Hepatocyte (in vitro differentiated cells): Measurements from ENCODE around the gene TMEM51. TPM values are rescaled to one million over a fixed set of nuclear protein-coding genes. Genes with fewer than 3 reads are reported as not detected.

Source experiments
- DNase-seq: peaks from one replicate; pipeline ENCODE4 v3.0.0-alpha.2; 2016; ENCODE audit warnings: low spot score
- H2AFZ ChIP-seq: fragments of 200-600 bp; sonication (generic); 2 replicates; pipeline ENCODE4 v1.6.0; 2016; ENCODE audit warnings: antibody characterized with exemption, mild to moderate bottlenecking
- H3K27ac ChIP-seq: fragments of 200-600 bp; sonication (generic); 2 replicates; pipeline ENCODE4 v1.5.1; 2016; ENCODE audit warnings: mild to moderate bottlenecking
- H3K27me3 ChIP-seq: fragments of 200-600 bp; sonication (generic); 2 replicates; pipeline ENCODE4 v1.6.1; 2016
- H3K36me3 ChIP-seq: fragments of 200-600 bp; sonication (generic); replicated peaks from 2 replicates; pipeline ENCODE4 v1.5.1; 2016; ENCODE audit warnings: low read depth; ENCODE audit not compliant: insufficient read depth
- H3K4me1 ChIP-seq: fragments of 200-600 bp; sonication (generic); 2 replicates; pipeline ENCODE4 v1.5.1; 2016; ENCODE audit warnings: mild to moderate bottlenecking, moderate library complexity; ENCODE audit not compliant: insufficient read depth
- H3K4me2 ChIP-seq: fragments of 200-600 bp; sonication (generic); 2 replicates; pipeline ENCODE4 v1.6.0; 2016
- H3K4me3 ChIP-seq: fragments of 200-600 bp; sonication (generic); 2 replicates; pipeline ENCODE4 v1.5.1; 2016; ENCODE audit warnings: mild to moderate bottlenecking
- H3K79me2 ChIP-seq: fragments of 200-600 bp; sonication (generic); 2 replicates; pipeline ENCODE4 v1.6.0; 2017; ENCODE audit warnings: mild to moderate bottlenecking
- H3K9me2 ChIP-seq: fragments of 200-600 bp; sonication (generic); replicated peaks from 2 replicates; pipeline ENCODE4 v1.6.0; 2017; ENCODE audit warnings: mild to moderate bottlenecking; ENCODE audit not compliant: insufficient read depth
- H3K9me3 ChIP-seq: fragments of 200-600 bp; sonication (generic); 2 replicates; pipeline ENCODE4 v1.5.1; 2016; ENCODE audit warnings: low read depth, mild to moderate bottlenecking
- H4K20me1 ChIP-seq: fragments of 200-600 bp; sonication (generic); 2 replicates; pipeline ENCODE4 v1.6.0; 2016; ENCODE audit warnings: mild to moderate bottlenecking; ENCODE audit not compliant: insufficient read depth, poor library complexity, severe bottlenecking
- CTCF ChIP-seq: fragments of 200-600 bp; sonication (generic); IDR thresholded peaks from 2 replicates; pipeline ENCODE4 v1.5.1; 2016; ENCODE audit warnings: antibody characterized with exemption, mild to moderate bottlenecking; ENCODE audit not compliant: poor library complexity
- EZH2 ChIP-seq: fragments of 200-600 bp; sonication (generic); IDR thresholded peaks from 2 replicates; pipeline ENCODE4 v1.6.1; 2016; ENCODE audit warnings: antibody characterized with exemption, mild to moderate bottlenecking, borderline replicate concordance
- EZH2phosphoT487 ChIP-seq: fragments of 200-600 bp; sonication (generic); IDR thresholded peaks from one replicate; pipeline ENCODE4 v1.6.1; 2018; ENCODE audit warnings: antibody characterized with exemption, mild to moderate bottlenecking, low read depth, moderate library complexity; ENCODE audit not compliant: unreplicated experiment, severe bottlenecking
- WGBS: methylation state at CpG from one replicate; pipeline ENCODE4 v1.1.6; 2016; ENCODE audit warnings: low lambda C conversion rate; ENCODE audit errors: missing lambda C conversion rate; 5-methylcytosine and 5-hydroxymethylcytosine counted together
- polyA plus RNA-seq: library from polyadenylated mRNA; unstranded; fragments of >200 nt; fragmentation: Nextera tagmentation; extraction: Ambion mirVana; gene quantifications from 2 replicates; pipeline ENCODE4 v1.2.1, GENCODE V29; 2016
- total RNA-seq: library from RNA; depleted of rRNA; stranded (reverse); fragments of >200 nt; gene quantifications from 2 replicates; pipeline ENCODE4 v1.2.3, GENCODE V29; 2014

TMEM51 gene
- total and polyA plus RNA-seq, 2 experiments from 2014 or later = 23.4 to 24.0 TPM

- no peak overlapping the region for H3K27ac ChIP-seq
- no peak for DNase-seq
- no peaks in the 10 kb centered on the region for H3K27me3 ChIP-seq
- no peak overlapping the region for H3K4me3 ChIP-seq
- H2AFZ ChIP-seq = no peak overlapping the region
- TF ChIP-seq EZH2phosphoT487 = no peak
- no peak for TF ChIP-seq CTCF
- no peak for TF ChIP-seq EZH2
- 89% methylated on average over 5 of the region's 5 CpGs for WGBS
- H3K79me2 ChIP-seq = no peaks in the 10 kb centered on the region
- H3K9me2 ChIP-seq = no peaks in the 10 kb centered on the region
- no peaks in the 10 kb centered on the region for H3K9me3 ChIP-seq
- no peaks in the 10 kb centered on the region for H3K4me1 ChIP-seq
- no peak overlapping the region for H3K4me2 ChIP-seq
- no peaks in the 10 kb centered on the region for H4K20me1 ChIP-seq
- H3K36me3 ChIP-seq = no peaks in the 10 kb centered on the region
These were observed 109.2 kb downstream of the TMEM51 start for GRCh38 chr1:15262706-15263105.

- H4K20me1 ChIP-seq = no peaks in the 10 kb centered on the region
- WGBS = 81% methylated on average over 2 of the region's 2 CpGs
- no peaks in the 10 kb centered on the region for H3K9me3 ChIP-seq
- no peaks in the 10 kb centered on the region for H3K79me2 ChIP-seq
- H3K9me2 ChIP-seq = no peaks in the 10 kb centered on the region
- H3K4me2 ChIP-seq = no peak overlapping the region
- H3K27ac ChIP-seq = no peak overlapping the region
- no peak for TF ChIP-seq EZH2
- TF ChIP-seq EZH2phosphoT487 = no peak
- no peak for TF ChIP-seq CTCF
- H3K4me1 ChIP-seq = no peaks in the 10 kb centered on the region
- no peak overlapping the region for H3K4me3 ChIP-seq
- no peak overlapping the region for H2AFZ ChIP-seq
- H3K36me3 ChIP-seq = no peaks in the 10 kb centered on the region
- H3K27me3 ChIP-seq = no peaks in the 10 kb centered on the region
- no peak for DNase-seq
These were observed 111.2 kb downstream of the TMEM51 start for GRCh38 chr1:15264769-15265168.

Other genes starting within 250 kb of the TMEM51 start
- 0.13 and 0.24 TPM in 2 replicates for gene FHAD1, start 93.5 kb downstream of the TMEM51 start, total RNA-seq
- gene FHAD1, start 93.5 kb downstream of the TMEM51 start, polyA plus RNA-seq = 0.16 and 0.68 TPM in 2 replicates